Astrocyte of the spinal cord (primary cell): ENCODE results near the gene CAPN8.

ENCODE experiments used
- DNase-seq: peaks from one replicate; pipeline ENCODE4 v3.0.0; 2011; ENCODE audit warnings: low read depth, low spot score
- H3K4me3 ChIP-seq: 2 replicates; pipeline ENCODE4 v1.5.1; 2011; ENCODE audit warnings: low read depth, mild to moderate bottlenecking, low read length, moderate library complexity
- CTCF ChIP-seq: IDR thresholded peaks from 2 replicates; pipeline ENCODE4 v1.5.1; 2012; ENCODE audit warnings: low read depth, mild to moderate bottlenecking, low read length, inconsistent platforms
- in situ Hi-C: cut with HindIII; loops from 2 replicates; pipeline ENCODE4 v1.10.0; 2017; ENCODE audit warnings: low sequenced_read_pairs

Gene CAPN8

DNA sequence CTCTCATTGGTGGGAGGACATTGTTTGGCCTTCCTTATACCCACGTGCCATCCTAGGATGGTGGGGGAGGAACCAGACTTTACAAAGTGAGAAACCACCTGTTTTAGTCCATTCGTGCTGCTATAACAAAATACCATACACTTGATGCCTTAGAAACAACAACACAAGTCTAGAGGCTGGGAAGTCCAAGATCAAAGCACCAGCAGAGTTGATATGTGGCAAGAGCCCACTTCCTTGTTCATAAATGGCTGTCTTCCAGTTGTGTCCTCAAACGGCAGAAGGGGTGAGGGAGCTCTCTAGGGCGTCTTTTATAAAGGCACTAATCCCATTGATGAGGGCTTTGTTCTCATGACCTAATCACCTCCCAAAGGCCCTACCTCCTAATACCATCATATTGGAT lies 31.1 kb downstream of the CAPN8 start:
- TF ChIP-seq CTCF: no peak
- no peak for DNase-seq
- in situ Hi-C loops: no loop called here
- no peak overlapping the region for H3K4me3 ChIP-seq

GRCh38 chr1:223631956-223632355 lies 33.5 kb downstream of the CAPN8 start:
- in situ Hi-C loops: no loop called here
- TF ChIP-seq CTCF: no peak
- DNase-seq: no peak
- H3K4me3 ChIP-seq: no peak overlapping the region

DNA sequence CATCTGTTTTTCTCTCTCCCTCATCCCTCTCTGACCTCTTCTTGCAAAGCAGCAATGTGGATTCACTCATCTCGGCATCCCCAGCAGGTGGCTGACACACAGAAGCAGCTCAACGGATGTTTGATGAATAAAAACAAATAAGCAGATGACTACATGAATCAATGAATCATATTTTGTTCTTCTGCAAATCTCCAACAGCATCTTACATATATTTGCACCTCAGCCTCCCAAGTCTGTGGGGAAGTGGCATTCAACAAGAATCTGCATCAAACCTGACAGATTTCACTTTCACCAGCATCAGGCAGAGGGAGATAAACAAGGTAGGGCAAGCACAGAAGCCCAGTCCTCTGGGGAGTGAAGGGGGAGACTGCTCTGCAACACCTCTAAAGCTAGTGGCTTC lies 34.0 kb downstream of the CAPN8 start:
- no peak for TF ChIP-seq CTCF
- in situ Hi-C loops: no loop called here
- no peak overlapping the region for H3K4me3 ChIP-seq
- peak; percentile 5 for DNase-seq

GRCh38 chr1:223629126-223629457 lies 36.4 kb downstream of the CAPN8 start:
- DNase-seq: no peak
- in situ Hi-C loops: no loop called here
- no peak for TF ChIP-seq CTCF
- H3K4me3 ChIP-seq: no peak overlapping the region

- in situ Hi-C loops: no loop called here
- H3K4me3 ChIP-seq: no peak overlapping the region
- peak; percentile 7 for DNase-seq
- peak; percentile 61 for TF ChIP-seq CTCF
These were observed 37.0 kb downstream of the CAPN8 start for GRCh38 chr1:223628233-223629125.

GRCh38 chr1:223622132-223622842 lies 43.2 kb downstream of the CAPN8 start:
- in situ Hi-C loops: no loop called here
- no peak for TF ChIP-seq CTCF
- no peak overlapping the region for H3K4me3 ChIP-seq
- DNase-seq: no peak
